HepG2 (cell line): ENCODE data around the gene GOLGA8B. TPM values are rescaled to one million over a fixed set of nuclear protein-coding genes. Genes with fewer than 3 reads are reported as not detected.

Experiments used
- AKAP8 ChIP-seq: sonication (generic); formaldehyde crosslinking; IDR thresholded peaks from 2 replicates; pipeline ENCODE4 v1.5.1; 2020; ENCODE audit warnings: mild to moderate bottlenecking, missing genetic modification reagents
- ETV5 ChIP-seq: IDR thresholded peaks from 2 replicates; pipeline ENCODE4 v1.6.1; 2018; ENCODE audit warnings: missing biosample characterization, missing genetic modification reagents, inconsistent platforms, borderline replicate concordance
- ISL2 ChIP-seq: sonication (generic); formaldehyde crosslinking; IDR thresholded peaks from 2 replicates; pipeline ENCODE4 v1.5.0; 2020; ENCODE audit warnings: missing genetic modification reagents
- KDM5B ChIP-seq: sonication (generic); formaldehyde crosslinking; IDR thresholded peaks from 2 replicates; pipeline ENCODE4 v1.4.0; 2020; ENCODE audit warnings: missing genetic modification reagents, mild to moderate bottlenecking, borderline replicate concordance
- KLF15 ChIP-seq: sonication (generic); formaldehyde crosslinking; IDR thresholded peaks from 2 replicates; pipeline ENCODE4 v1.8.1; 2023; ENCODE audit warnings: borderline replicate concordance, mild to moderate bottlenecking, inconsistent platforms, missing genetic modification reagents, mixed read lengths
- MYC ChIP-seq: sonication (generic); formaldehyde crosslinking; IDR thresholded peaks from 2 replicates; pipeline ENCODE4 v1.9.0; 2021; ENCODE audit warnings: missing genetic modification reagents, borderline replicate concordance
- NCOA1 ChIP-seq: sonication (generic); formaldehyde crosslinking; IDR thresholded peaks from 2 replicates; pipeline ENCODE4 v1.9.0; 2021; ENCODE audit warnings: missing genetic modification reagents
- RARA ChIP-seq: IDR thresholded peaks from 2 replicates; pipeline ENCODE4 v1.6.1; 2016; ENCODE audit warnings: missing genetic modification reagents, missing compliant biosample characterization
- SIN3A ChIP-seq: IDR thresholded peaks from 2 replicates; pipeline ENCODE4 v1.6.1; 2011; ENCODE audit warnings: low read depth, mild to moderate bottlenecking, control low read depth, low read length, borderline replicate concordance
- SP5 ChIP-seq: IDR thresholded peaks from 2 replicates; pipeline ENCODE4 v1.6.1; 2016; ENCODE audit warnings: low read depth, borderline replicate concordance
- ZFAT ChIP-seq: sonication (generic); formaldehyde crosslinking; conservative IDR thresholded peaks from 2 replicates; pipeline ENCODE4 v1.8.1; 2023; ENCODE audit warnings: missing genetic modification reagents, inconsistent platforms
- ZFP82 ChIP-seq: sonication (generic); formaldehyde crosslinking; IDR thresholded peaks from 2 replicates; pipeline ENCODE4 v1.5.1; 2020; ENCODE audit warnings: mild to moderate bottlenecking, missing genetic modification reagents, borderline replicate concordance
- ZNF256 ChIP-seq: sonication (generic); formaldehyde crosslinking; conservative IDR thresholded peaks from 2 replicates; pipeline ENCODE4 v1.4.0; 2020; ENCODE audit warnings: missing genetic modification reagents
- ZNF441 ChIP-seq: sonication (generic); formaldehyde crosslinking; IDR thresholded peaks from 2 replicates; pipeline ENCODE4 v1.7.0; 2021; ENCODE audit warnings: missing genetic modification reagents, borderline replicate concordance
- ZNF547 ChIP-seq: sonication (generic); formaldehyde crosslinking; IDR thresholded peaks from 2 replicates; pipeline ENCODE4 v1.5.1; 2020; ENCODE audit warnings: mild to moderate bottlenecking, missing genetic modification reagents
- ZNF724P ChIP-seq: sonication (generic); formaldehyde crosslinking; IDR thresholded peaks from 2 replicates; pipeline ENCODE4 v1.8.0; 2022; ENCODE audit warnings: missing genetic modification reagents, borderline replicate concordance
- ZNF761 ChIP-seq: sonication (generic); formaldehyde crosslinking; conservative IDR thresholded peaks from 2 replicates; pipeline ENCODE4 v1.4.0; 2020; ENCODE audit warnings: mild to moderate bottlenecking, missing genetic modification reagents
- ZNF772 ChIP-seq: sonication (generic); formaldehyde crosslinking; IDR thresholded peaks from 2 replicates; pipeline ENCODE4 v1.5.0; 2020; ENCODE audit warnings: mild to moderate bottlenecking, missing genetic modification reagents
- ZNF878 ChIP-seq: sonication (generic); formaldehyde crosslinking; IDR thresholded peaks from 2 replicates; pipeline ENCODE4 v1.8.1; 2023; ENCODE audit warnings: mild to moderate bottlenecking, missing genetic modification reagents, moderate library complexity
- ZSCAN31 ChIP-seq: sonication (generic); formaldehyde crosslinking; IDR thresholded peaks from 2 replicates; pipeline ENCODE4 v1.5.0; 2020; ENCODE audit warnings: low read depth, mild to moderate bottlenecking, missing genetic modification reagents
- polyA plus RNA-seq, 8 experiments: library from polyadenylated mRNA; depleted of rRNA in 3 of 8; stranded (reverse) in 7 of 8; unstranded in 1 of 8; fragments of >200 nt; fragmentation: Illumina TruSeq in 4 of 8; extraction: Trizol in 4 of 8; gene quantifications; 2 replicates each; pipeline versions ENCODE4 v1.2.1 to v1.2.3, GENCODE V29; 2011 to 2016; ENCODE audit warnings: low read depth in 4 of 8, missing spikeins in 1 of 8, mixed read lengths in 1 of 8; ENCODE audit not compliant: insufficient read depth in 1 of 8
- total RNA-seq, 5 experiments: library from RNA; depleted of rRNA; stranded (reverse); fragments of >200 nt; fragmentation: Illumina TruSeq; extraction: Trizol; gene quantifications; 2 replicates each; pipeline ENCODE4 v1.2.3, GENCODE V29; 2016; ENCODE audit warnings: low read depth in 1 of 5
- TF ChIP-seq, protein P1 (sequence below): sonication (generic); formaldehyde crosslinking; IDR thresholded peaks from 2 replicates; pipeline ENCODE4 v1.8.1; 2023; ENCODE audit warnings: missing genetic modification reagents, inconsistent platforms, borderline replicate concordance
- TF ChIP-seq, protein P2 (sequence below): sonication (generic); formaldehyde crosslinking; IDR thresholded peaks from 2 replicates; pipeline ENCODE4 v1.9.0; 2021; ENCODE audit warnings: missing genetic modification reagents, mild to moderate bottlenecking, borderline replicate concordance
- TF ChIP-seq, protein P3 (sequence below): sonication (generic); formaldehyde crosslinking; IDR thresholded peaks from 2 replicates; pipeline ENCODE4 v1.5.1; 2020; ENCODE audit warnings: mild to moderate bottlenecking, missing genetic modification reagents

Gene GOLGA8B
- total and polyA plus RNA-seq, 2 of the 13 experiments (the other 11 are each of a cell fraction or from before 2014, with no cell fraction given): 38.8 to 89.0 TPM

DNA sequence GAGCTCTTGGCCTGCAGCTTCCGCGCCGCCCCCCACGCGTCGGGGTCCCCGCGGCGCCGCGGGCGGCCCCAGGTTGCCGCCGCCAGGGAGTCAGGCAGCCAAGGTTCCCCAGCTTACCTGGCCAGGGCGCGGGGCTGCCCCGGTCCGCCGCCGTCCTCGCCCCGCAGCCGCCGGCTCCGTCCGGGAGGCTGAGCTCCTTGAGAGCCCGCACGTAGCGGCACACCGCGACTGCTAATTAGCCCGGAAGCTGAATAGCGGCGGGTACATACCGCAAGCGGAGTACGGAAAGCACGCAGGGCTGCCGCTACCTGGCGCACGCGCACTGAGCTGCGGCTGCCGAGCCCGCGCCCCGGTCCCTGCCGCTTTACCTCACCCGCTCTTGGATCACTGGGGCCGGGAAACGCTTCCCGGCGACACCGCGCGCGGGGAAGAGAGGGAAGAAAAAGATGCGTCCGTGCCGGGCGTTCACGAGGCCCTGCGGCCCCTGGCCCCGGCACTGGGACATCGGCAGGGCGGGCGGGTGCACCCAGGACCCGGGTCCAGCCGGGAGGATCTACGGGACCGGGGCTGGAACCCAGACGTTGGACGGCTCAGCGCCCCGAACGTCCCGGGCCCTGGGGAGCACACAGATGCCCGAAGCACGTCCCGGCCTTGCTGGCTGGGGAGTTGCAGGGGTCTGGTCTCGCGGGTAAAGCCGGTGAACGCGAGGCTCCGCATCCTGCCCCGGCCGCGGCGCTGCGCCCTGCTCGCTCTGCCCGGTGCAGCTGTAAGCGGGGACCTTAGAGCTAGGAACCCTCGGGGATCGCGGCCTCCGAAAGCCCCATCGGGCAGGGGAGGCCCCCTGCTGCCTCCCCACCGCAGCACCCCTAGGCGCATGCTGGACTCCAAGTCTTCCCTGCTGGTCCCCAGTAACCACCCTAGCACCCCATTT is at the start of gene GOLGA8B (continued):
- TF ChIP-seq, protein P1, sequence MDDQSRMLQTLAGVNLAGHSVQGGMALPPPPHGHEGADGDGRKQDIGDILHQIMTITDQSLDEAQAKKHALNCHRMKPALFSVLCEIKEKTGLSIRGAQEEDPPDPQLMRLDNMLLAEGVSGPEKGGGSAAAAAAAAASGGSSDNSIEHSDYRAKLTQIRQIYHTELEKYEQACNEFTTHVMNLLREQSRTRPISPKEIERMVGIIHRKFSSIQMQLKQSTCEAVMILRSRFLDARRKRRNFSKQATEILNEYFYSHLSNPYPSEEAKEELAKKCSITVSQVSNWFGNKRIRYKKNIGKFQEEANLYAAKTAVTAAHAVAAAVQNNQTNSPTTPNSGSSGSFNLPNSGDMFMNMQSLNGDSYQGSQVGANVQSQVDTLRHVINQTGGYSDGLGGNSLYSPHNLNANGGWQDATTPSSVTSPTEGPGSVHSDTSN (CRISPR knock-in tag): peak; percentile 40; the same call in 1 of the 2 replicates
- TF ChIP-seq, protein P2, sequence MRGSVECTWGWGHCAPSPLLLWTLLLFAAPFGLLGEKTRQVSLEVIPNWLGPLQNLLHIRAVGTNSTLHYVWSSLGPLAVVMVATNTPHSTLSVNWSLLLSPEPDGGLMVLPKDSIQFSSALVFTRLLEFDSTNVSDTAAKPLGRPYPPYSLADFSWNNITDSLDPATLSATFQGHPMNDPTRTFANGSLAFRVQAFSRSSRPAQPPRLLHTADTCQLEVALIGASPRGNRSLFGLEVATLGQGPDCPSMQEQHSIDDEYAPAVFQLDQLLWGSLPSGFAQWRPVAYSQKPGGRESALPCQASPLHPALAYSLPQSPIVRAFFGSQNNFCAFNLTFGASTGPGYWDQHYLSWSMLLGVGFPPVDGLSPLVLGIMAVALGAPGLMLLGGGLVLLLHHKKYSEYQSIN (CRISPR knock-in tag): no peak
- TF ChIP-seq, protein P3, sequence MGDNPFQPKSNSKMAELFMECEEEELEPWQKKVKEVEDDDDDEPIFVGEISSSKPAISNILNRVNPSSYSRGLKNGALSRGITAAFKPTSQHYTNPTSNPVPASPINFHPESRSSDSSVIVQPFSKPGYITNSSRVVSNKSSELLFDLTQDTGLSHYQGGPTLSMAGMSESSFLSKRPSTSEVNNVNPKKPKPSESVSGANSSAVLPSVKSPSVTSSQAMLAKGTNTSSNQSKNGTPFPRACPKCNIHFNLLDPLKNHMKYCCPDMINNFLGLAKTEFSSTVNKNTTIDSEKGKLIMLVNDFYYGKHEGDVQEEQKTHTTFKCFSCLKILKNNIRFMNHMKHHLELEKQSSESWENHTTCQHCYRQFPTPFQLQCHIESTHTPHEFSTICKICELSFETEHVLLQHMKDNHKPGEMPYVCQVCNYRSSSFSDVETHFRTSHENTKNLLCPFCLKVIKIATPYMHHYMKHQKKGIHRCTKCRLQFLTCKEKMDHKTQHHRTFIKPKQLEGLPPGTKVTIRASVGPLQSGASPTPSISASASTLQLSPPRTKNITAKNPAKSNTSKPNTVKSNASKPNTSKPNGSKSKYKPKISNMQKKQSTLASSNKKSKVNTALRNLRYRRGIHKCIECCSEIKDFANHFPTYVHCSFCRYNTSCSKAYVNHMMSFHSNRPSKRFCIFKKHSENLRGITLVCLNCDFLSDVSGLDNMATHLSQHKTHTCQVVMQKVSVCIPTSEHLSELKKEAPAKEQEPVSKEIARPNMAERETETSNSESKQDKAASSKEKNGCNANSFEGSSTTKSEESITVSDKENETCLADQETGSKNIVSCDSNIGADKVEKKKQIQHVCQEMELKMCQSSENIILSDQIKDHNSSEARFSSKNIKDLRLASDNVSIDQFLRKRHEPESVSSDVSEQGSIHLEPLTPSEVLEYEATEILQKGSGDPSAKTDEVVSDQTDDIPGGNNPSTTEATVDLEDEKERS: peak; percentile 62; the same call in 1 of the 2 replicates
- TF ChIP-seq RARA (no peak), SIN3A (peak; percentile 54; the same call in 1 of the 2 replicates), ISL2 (peak; percentile 12; the same call in 1 of the 2 replicates), ZFP82 (CRISPR knock-in tag) (0 out of 2 replicates have a peak, but pooled peaks have one; percentile 39), ZFAT (0 out of 2 replicates have a peak, but pooled peaks have one; percentile 17), ZNF256 (CRISPR knock-in tag) (0 out of 2 replicates have a peak, but pooled peaks have one; percentile 50), NCOA1 (peak; percentile 30; the same call in 1 of the 2 replicates), ZNF761 (0 out of 2 replicates have a peak, but pooled peaks have one; percentile 4), ZSCAN31 (0 out of 2 replicates have a peak, but pooled peaks have one; percentile 34), ZNF878 (CRISPR knock-in tag) (no peak), ZNF547 (CRISPR knock-in tag) (peak; percentile 83), AKAP8 (no peak), ZNF772 (CRISPR knock-in tag) (peak; percentile 37; the same call in 1 of the 2 replicates), KLF15 (peak; percentile 83; the same call in 1 of the 2 replicates), SP5 (CRISPR knock-in tag) (no peak), ZNF441 (CRISPR knock-in tag) (peak; percentile 33; the same call in 1 of the 2 replicates), ETV5 (CRISPR knock-in tag) (peak; percentile 69; the same call in 1 of the 2 replicates), KDM5B (peak; percentile 80; the same call in 1 of the 2 replicates), MYC (peak; percentile 72), ZNF724P (CRISPR knock-in tag) (no peak; the same call in 1 of the 2 replicates)
